GM10248 (cell line): ENCODE results near the gene COMMD10.

Experiments used
- CTCF ChIA-PET: fragments of 300-600 bp; sonication (Branson Sonifier 250); formaldehyde crosslinking; extraction: SDS; loops from one replicate; lab custom pipeline; 2021; ENCODE audit warnings: antibody characterized with exemption; lab: Yijun Ruan, JAX
- POLR2A ChIA-PET: fragments of 350-650 bp; sonication (Branson Sonifier 250); formaldehyde crosslinking; extraction: SDS; loops from one replicate; lab custom pipeline; 2020; ENCODE audit warnings: antibody characterized with exemption; lab: Yijun Ruan, JAX
- DNase-seq: peaks from one replicate; pipeline ENCODE4 v3.0.0; 2012; ENCODE audit errors: extremely low spot score
- CTCF ChIP-seq: IDR thresholded peaks from 2 replicates; pipeline ENCODE4 v1.5.1; 2012; ENCODE audit warnings: mild to moderate bottlenecking, low read depth; ENCODE audit errors: extremely low read depth, missing control alignments, control extremely low read depth

The COMMD10 gene

GRCh38 chr5:116292321-116292720 is 207.5 kb downstream of the COMMD10 start:
- DNase-seq: no peak
- ChIA-PET POLR2A (no interaction called here), CTCF (interaction anchor here (1.1 kb wide), 1 partner anchor 10 kb away, joined by 3 read pairs; no protein-coding TSS in a partner anchor)
- TF ChIP-seq CTCF: no peak

- CTCF ChIA-PET: no interaction called here
Measured at GRCh38 chr5:116296335-116297072, 211.7 kb downstream of the COMMD10 start.

GRCh38 chr5:116297296-116297814 is 212.5 kb downstream of the COMMD10 start:
- no peak for DNase-seq
- no peak for TF ChIP-seq CTCF
- ChIA-PET POLR2A (no interaction called here), CTCF (interaction anchor here (1.4 kb wide), 1 partner anchor 9 kb away, joined by 4 read pairs; no protein-coding TSS in a partner anchor)

More at GRCh38 chr5:116296335-116297072, 211.7 kb downstream of the COMMD10 start:
- POLR2A ChIA-PET: no interaction called here
- TF ChIP-seq CTCF: no peak
- no peak for DNase-seq

- POLR2A ChIA-PET: no interaction called here
- no peak for DNase-seq
- CTCF ChIA-PET: no interaction called here
- TF ChIP-seq CTCF: no peak
Measured at GRCh38 chr5:116299746-116300640, 215.2 kb downstream of the COMMD10 start.

- ChIA-PET CTCF (no interaction called here), POLR2A (no interaction called here)
- TF ChIP-seq CTCF: no peak
- DNase-seq: no peak
Measured at GRCh38 chr5:116301110-116301509, 216.3 kb downstream of the COMMD10 start.

GRCh38 chr5:116303340-116303739 is 218.5 kb downstream of the COMMD10 start:
- DNase-seq: no peak
- TF ChIP-seq CTCF: no peak
- ChIA-PET POLR2A (no interaction called here), CTCF (interaction anchor here (0.8 kb wide), 1 partner anchor 29 kb away, joined by 3 read pairs; no protein-coding TSS in a partner anchor)
